ENCODE data around the gene P2RY2. TPM values are rescaled to one million over a fixed set of nuclear protein-coding genes. Genes with fewer than 3 reads are reported as not detected.

The P2RY2 gene
- under 1 TPM in 1 of 6 donors, not detected in 5; 0.18 TPM for polyA plus RNA-seq (ENCODE audit: low read depth in 6 of 6)

DNA sequence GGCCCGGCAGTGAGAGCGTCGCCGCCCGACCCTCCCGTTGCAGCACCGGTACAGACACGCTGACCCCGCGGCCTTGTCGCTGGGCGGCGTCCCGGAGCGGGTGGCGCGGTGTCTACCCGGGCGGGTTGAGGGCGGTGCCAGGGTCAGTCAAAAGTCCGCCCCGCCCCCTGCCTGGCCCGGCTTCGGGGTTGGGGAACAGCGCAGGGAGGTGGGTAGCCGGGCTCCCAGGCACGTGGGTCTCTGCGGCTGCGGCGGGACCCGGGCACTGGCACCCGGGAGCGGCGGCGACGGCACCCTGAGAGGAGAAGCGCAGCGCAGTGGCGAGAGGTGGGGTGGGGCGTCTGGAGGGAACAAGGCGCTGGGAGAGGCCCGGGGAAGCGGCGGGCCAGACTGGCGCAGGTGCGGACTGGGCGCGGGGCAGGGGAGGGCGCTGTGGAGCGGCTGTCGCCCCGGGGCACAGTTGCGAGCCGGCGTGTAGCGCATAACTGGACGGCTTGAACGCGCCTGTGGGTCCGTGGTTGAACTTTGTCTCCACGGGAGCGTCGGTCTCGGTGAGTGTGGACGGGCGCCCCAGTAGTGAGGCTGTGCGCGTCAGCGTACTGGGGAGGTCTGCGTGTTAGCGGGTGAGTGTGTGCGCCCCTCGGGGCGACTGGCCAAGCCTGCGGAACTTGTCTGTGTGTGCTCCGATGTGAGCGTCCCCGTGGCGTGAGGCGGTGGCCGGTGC is at the start of gene P2RY2:
P2RY2 (plus strand) TSS at position 176 of the 724 bp plus-strand sequence. CDS start 15,879 bp downstream, outside the sequence.
- peak within 1 kb of the TSS in 3 of 6 donors; percentile 49 to 73 (median 51) for H3K27ac Mint-ChIP-seq

DNA sequence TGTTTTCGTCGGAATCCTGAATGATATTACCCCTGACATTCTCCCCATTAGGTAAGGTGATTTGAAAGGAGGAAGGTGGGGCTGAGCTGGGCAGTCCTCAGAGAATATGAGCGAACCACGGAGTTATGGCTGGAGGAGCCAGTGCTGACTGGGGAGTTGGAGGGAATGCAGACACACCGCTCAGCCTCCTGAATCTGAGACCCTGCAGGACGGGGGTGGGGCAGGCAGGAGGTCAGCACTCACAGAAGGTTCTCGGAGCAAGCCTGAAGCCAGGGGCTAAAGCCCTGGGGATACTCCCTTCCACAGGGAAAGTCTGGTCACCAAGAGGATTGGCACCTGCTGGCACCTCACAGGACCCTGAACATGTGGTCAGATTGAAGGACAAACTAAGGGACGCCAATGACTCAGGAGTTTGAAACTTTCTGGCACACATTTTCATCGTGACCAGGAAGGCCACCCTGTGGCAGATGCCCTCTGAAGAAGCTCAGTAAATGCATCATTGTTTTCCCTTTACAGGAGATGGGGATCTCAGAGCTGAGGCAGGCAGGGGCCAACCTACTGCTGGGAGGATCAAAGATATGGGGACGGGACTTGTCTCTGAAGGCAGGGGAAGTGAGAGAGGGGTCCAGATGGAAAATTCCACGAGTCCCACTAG is 49.0 kb upstream of the P2RY2 start:
- Mint-ChIP-seq H3K9me3 (no peaks in the 10 kb centered on the region), H3K27me3 (no peaks in the 10 kb centered on the region), H3K36me3 (no peaks in the 10 kb centered on the region), H3K27ac (peak overlapping the region in 5 of 6 donors; percentile 17 to 91 (median 76)), H3K4me1 (peaks cover 59 to 77% (median 77%) of the 10 kb centered on the region in 3 donors), H3K4me3 (peak overlapping the region in 1 of 8 donors; percentile 63)
- DNase-seq (no peak), ATAC-seq (ENCODE audit: low read depth in 2 of 2) (no peak)

More for the DNA sequence above, at the start of gene P2RY2:
- Mint-ChIP-seq H3K4me1 (peaks cover 21 to 30% (median 26%) of the 10 kb centered on the region in 3 donors), H3K9me3 (no peaks in the 10 kb centered on the region), H3K4me3 (peak within 1 kb of the TSS; percentile 64 to 84 (median 76)), H3K36me3 (no peaks in the 10 kb centered on the region), H3K27me3 (peaks cover 29 to 40% (median 34%) of the 10 kb centered on the region in 3 donors)
- ATAC-seq (ENCODE audit: low read depth in 2 of 2) (peak; percentile 78), DNase-seq (peak; percentile 50)

DNA sequence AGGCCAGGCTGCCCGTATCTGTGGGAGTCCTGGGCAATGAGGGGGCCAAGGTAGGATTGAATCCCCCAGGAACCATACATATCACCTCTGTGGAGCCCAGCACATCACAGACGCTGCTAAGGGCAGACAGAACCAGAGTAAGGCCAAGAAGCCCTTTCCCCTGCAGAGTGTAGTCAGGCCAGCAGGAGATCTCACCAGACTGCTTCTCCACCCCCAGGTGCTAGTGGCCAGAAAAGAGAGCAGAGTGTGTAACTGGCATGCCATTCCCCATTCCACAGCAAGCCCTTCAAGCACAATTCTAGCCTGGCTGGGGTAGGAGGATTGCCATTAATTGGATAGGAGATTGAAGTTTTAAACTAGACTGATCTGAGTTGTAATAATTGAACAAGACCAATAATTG is 47.9 kb upstream of the P2RY2 start:
- Mint-ChIP-seq H3K4me3 (peak overlapping the region in 2 of 8 donors; percentile 35 to 65), H3K4me1 (peaks cover 57 to 77% (median 76%) of the 10 kb centered on the region in 3 donors), H3K9me3 (no peaks in the 10 kb centered on the region), H3K27ac (peak overlapping the region in 2 of 6 donors; percentile 24 to 62), H3K27me3 (no peaks in the 10 kb centered on the region), H3K36me3 (no peaks in the 10 kb centered on the region)
- DNase-seq, result no peak
- no peak for ATAC-seq (ENCODE audit: low read depth in 2 of 2)

GRCh38 chr11:73171436-73172161 is 46.5 kb upstream of the P2RY2 start:
- H3K4me1 Mint-ChIP-seq, result peaks cover 61 to 82% (median 82%) of the 10 kb centered on the region in 3 donors
- DNase-seq (no peak), ATAC-seq (ENCODE audit: low read depth in 2 of 2) (no peak)
- H3K4me3 Mint-ChIP-seq, result no peak overlapping the region
- H3K27ac Mint-ChIP-seq, result peak overlapping the region in 5 of 6 donors; percentile 2 to 84 (median 63)
- no peaks in the 10 kb centered on the region for H3K36me3 Mint-ChIP-seq
- no peaks in the 10 kb centered on the region for H3K9me3 Mint-ChIP-seq
- H3K27me3 Mint-ChIP-seq, result no peaks in the 10 kb centered on the region

DNA sequence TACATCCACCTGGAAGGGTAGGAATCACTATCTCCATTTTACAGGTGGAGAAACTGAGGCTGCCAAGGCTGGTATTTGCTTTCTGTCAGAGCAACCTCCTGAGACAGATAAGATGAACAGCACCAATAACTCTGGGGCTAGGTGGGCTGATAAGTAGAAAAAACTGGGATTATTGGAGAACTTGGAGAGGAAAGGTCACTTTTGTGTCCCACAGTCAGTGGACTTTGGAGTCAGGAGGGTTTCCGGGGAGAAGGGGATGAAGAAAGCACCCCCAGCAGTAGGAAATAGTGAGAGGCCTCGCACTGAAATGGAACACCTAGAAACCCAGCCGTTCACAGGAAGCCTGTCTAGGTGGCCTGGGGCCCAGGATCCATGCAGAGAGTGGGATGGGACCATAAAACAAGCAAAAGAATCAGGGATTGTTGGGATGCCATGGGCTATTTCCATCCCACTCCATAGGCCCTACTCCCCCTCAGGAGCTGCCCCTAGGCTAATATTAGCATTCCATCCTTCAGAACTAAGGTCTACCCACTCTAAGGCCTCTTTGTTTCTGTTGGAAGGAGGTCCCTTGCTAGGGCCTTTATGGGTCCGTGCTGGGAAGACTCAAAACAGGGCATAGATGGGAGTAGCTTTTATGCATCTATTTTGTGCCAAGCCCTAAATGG is 45.0 kb upstream of the P2RY2 start:
- H3K27me3 Mint-ChIP-seq, result no peaks in the 10 kb centered on the region
- no peaks in the 10 kb centered on the region for H3K36me3 Mint-ChIP-seq
- H3K27ac Mint-ChIP-seq, result peak overlapping the region in 2 of 6 donors; percentile 65 to 72
- no peak overlapping the region for H3K4me3 Mint-ChIP-seq
- H3K9me3 Mint-ChIP-seq, result no peaks in the 10 kb centered on the region
- ATAC-seq (ENCODE audit: low read depth in 2 of 2), result no peak
- DNase-seq, result no peak
- H3K4me1 Mint-ChIP-seq, result peaks cover 63 to 88% (median 85%) of the 10 kb centered on the region in 3 donors

DNA sequence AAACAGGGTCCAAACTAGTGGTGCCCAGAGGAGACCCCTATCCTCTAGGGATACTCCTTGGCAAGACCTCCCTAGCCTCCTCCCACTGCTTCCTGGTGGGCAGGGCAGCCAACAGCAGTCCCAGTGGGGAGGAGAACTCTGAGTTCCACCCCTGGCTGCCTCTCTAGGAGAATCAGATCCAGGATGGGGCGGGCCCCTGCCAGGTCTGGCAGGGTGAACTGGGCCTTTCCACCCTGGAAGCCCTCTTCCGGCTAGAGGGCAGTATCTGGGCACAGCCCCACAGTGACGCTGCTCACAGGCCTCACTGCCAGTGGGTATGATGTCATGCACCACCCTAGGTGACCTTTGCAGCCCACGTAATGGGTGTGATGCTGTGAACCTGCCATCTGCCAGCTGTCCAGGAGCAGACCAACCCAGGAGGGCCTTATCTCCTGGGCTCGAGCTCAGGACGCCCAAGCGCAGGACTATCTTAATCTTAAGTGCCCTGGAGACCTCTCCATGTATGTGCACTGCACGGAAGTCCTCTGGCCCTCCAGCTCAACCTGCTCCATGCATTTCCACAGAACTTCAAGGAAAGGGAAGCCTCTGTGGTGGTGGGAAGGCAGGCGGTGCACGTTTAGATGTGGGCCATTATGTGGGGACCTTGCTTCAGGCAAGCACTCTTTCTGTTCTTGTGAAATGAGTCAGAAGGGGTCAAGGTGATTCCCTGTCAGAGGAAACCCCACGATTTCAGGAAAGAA is 44.2 kb upstream of the P2RY2 start:
- H3K4me1 Mint-ChIP-seq, result peaks cover 62 to 83% (median 83%) of the 10 kb centered on the region in 3 donors
- H3K27ac Mint-ChIP-seq, result peak overlapping the region in 2 of 6 donors; percentile 47 to 85
- no peaks in the 10 kb centered on the region for H3K27me3 Mint-ChIP-seq
- no peaks in the 10 kb centered on the region for H3K9me3 Mint-ChIP-seq
- DNase-seq, result no peak
- H3K4me3 Mint-ChIP-seq, result no peak overlapping the region
- H3K36me3 Mint-ChIP-seq, result no peaks in the 10 kb centered on the region
- ATAC-seq (ENCODE audit: low read depth in 2 of 2), result no peak

GRCh38 chr11:73174495-73174791 is 43.6 kb upstream of the P2RY2 start:
- Mint-ChIP-seq H3K4me3 (no peak overlapping the region), H3K36me3 (no peaks in the 10 kb centered on the region), H3K27ac (peak overlapping the region in 3 of 6 donors; percentile 47 to 85 (median 75)), H3K27me3 (no peaks in the 10 kb centered on the region), H3K4me1 (peaks cover 57 to 78% (median 78%) of the 10 kb centered on the region in 3 donors), H3K9me3 (no peaks in the 10 kb centered on the region)
- DNase-seq (no peak), ATAC-seq (ENCODE audit: low read depth in 2 of 2) (no peak)

- H3K36me3 Mint-ChIP-seq, result no peaks in the 10 kb centered on the region
- peaks cover 49 to 66% (median 66%) of the 10 kb centered on the region in 3 donors for H3K4me1 Mint-ChIP-seq
- H3K9me3 Mint-ChIP-seq, result no peaks in the 10 kb centered on the region
- DNase-seq (no peak), ATAC-seq (ENCODE audit: low read depth in 2 of 2) (no peak)
- H3K4me3 Mint-ChIP-seq, result peak overlapping the region in 6 of 8 donors; percentile 0 to 77 (median 66)
- no peaks in the 10 kb centered on the region for H3K27me3 Mint-ChIP-seq
- H3K27ac Mint-ChIP-seq, result peak overlapping the region in 5 of 6 donors; percentile 60 to 71 (median 64)
These were observed 42.4 kb upstream of the P2RY2 start for GRCh38 chr11:73175551-73176144.

- H3K27ac Mint-ChIP-seq, result peak overlapping the region in 5 of 6 donors; percentile 71 to 90 (median 84)
- H3K36me3 Mint-ChIP-seq, result no peaks in the 10 kb centered on the region
- H3K27me3 Mint-ChIP-seq, result no peaks in the 10 kb centered on the region
- no peaks in the 10 kb centered on the region for H3K9me3 Mint-ChIP-seq
- peaks cover 43 to 59% (median 59%) of the 10 kb centered on the region in 3 donors for H3K4me1 Mint-ChIP-seq
- DNase-seq (no peak), ATAC-seq (ENCODE audit: low read depth in 2 of 2) (no peak)
- peak overlapping the region in 6 of 8 donors; percentile 0 to 86 (median 72) for H3K4me3 Mint-ChIP-seq
These were observed 41.8 kb upstream of the P2RY2 start for GRCh38 chr11:73176145-73176873.

DNA sequence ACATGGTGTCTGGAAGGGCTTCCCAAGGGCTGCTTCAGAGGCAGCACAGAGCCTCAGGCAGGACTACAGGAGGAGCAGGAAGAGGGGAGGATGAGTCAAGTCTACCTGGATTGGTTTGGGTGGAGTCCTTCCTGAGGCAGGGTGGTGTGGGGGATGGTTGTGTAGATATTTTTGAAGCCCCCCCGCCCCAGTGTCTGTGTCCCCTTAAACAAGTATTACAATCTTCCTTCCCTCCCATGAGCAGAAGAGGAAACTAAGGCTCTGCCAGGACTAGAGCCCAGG is 41.3 kb upstream of the P2RY2 start:
- Mint-ChIP-seq H3K4me1 (peaks cover 38 to 54% (median 54%) of the 10 kb centered on the region in 3 donors), H3K27me3 (no peaks in the 10 kb centered on the region), H3K27ac (peak overlapping the region in 5 of 6 donors; percentile 17 to 90 (median 84)), H3K4me3 (peak overlapping the region in 5 of 8 donors; percentile 56 to 86 (median 72)), H3K36me3 (no peaks in the 10 kb centered on the region), H3K9me3 (no peaks in the 10 kb centered on the region)
- DNase-seq, result no peak
- ATAC-seq (ENCODE audit: low read depth in 2 of 2), result no peak

GRCh38 chr11:73177380-73177777 is 40.7 kb upstream of the P2RY2 start:
- Mint-ChIP-seq H3K27ac (peak overlapping the region in 4 of 6 donors; percentile 44 to 94 (median 86)), H3K36me3 (no peaks in the 10 kb centered on the region), H3K9me3 (no peaks in the 10 kb centered on the region), H3K4me1 (peaks cover 38 to 52% (median 52%) of the 10 kb centered on the region in 3 donors), H3K4me3 (peak overlapping the region in 6 of 8 donors; percentile 42 to 81 (median 70)), H3K27me3 (no peaks in the 10 kb centered on the region)
- DNase-seq, result no peak
- ATAC-seq (ENCODE audit: low read depth in 2 of 2), result no peak

Data from naive B cell (primary cell).